HG03060 (cell line): ENCODE data around the gene SLC22A12.

ENCODE experiments used
- ATAC-seq: cut with Tn5 transposase; IDR thresholded peaks from one replicate; pipeline ENCODE4 v1.9.1; 2021; ENCODE audit warnings: low read depth, moderate number of reproducible peaks; ENCODE audit not compliant: unreplicated experiment

The SLC22A12 gene

DNA sequence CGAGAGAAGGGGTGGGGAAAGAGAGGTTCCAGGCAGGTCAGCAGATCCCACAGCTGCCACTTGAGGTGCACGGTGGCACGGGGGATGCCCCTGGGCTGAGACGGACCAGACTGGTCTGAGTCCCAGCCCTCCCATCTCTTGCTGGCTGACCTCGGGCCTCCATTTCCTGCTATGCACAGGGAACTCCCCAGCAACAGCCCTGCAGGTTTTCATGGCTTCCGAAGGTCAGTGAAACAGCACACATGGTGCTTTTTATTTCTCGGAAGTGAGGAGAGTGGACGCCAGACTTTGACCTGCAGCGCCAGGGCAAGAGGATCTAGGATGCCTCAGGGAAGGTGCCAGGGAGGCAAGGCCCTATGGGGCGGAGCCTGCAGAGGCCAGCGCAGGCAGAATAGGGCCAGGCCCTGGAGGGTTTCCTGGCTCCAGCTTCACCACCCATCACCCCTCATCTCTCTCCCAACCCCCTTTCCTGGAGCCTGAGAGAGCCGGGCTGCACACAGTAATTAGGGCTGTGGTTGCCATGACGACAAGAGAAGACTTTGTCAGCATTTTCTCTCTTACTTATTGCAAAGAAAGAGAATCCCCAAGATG, 29.5 kb downstream of the SLC22A12 start:
- ATAC-seq, result no peak

DNA sequence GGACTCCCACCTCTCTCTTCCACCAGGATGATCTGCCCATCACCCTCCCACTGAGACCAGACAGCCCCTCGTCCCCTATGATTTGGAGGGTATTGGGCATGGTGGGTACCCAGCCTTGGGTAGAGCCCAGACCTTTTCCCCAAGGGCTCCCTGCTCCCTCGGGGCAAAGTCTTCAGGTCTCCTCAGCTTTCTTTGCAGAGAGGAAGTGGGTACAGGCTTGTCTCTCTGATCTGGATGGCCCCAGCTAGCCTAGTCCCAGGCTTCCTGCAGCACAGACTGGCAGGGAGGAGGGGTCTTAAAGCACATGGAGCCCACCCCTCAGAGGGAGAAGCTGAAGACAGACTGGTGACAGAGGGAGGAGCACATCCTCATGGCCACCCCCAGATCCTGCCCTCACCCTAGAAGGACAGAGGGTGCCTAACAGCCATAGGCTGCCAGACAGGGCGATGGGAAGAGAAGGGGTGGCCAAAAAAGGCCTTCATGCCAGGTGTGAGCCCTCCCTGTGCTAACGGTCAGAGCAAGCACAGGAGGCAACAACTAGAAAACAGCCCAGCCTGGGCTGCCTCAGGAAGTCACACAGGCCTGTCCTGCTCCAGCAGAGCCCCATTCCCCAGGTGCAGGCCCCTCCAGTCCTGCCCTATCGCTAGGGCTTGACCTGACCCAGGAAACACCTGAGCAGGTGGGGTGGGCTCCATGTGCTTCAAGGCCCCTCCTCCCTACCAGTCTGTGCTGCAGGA, 30.4 kb downstream of the SLC22A12 start:
- ATAC-seq, result no peak

DNA sequence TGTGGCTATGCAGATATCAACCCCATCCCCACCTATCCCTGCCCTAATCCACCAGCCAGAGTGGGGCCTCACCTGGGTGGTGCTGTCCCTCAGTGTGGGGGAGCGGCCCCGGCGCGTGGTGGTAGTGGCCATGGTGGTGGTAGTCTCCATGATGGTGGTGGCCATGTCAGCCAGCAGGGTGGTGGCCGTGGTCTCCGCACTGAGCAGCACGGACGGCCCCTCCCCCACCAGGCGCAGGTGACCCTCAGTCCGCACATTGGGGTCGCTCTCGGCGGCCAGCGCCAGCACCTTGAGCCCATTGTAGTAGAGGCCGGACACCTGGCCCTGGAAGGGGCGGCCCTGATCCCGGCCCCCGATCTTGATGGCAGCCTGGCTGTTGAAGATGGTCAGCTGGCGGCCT, 31.7 kb downstream of the SLC22A12 start:
- ATAC-seq, result no peak

DNA sequence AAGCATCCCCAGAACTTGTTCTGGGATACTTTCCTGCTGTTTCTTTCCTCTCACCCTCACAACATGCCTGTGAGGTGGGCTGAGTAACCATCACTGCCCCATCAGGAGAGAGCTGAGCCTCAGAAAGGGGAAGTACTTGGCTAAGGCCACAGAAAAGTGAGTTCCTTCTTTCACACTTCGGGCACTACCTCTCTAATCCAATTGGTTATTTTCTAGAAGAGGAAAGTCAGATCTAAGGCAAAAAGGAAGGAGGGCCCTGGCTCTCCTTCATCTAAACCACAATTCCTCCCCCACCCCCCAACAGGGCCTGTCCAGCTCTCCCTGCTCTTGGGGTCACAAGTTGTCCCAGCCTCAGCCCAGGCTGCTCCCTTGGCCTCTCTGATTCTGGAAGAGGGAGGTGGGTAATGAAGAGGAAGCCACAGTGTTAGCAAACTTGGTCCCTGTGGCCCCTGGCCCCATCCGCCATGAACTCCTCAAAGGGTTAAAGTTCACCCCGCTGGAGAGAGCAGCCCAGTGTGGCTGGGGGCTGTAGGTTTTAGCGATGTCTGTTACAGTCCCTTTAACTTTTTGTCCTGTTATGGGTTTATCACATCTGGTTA, 34.0 kb downstream of the SLC22A12 start:
- ATAC-seq, result no peak

DNA sequence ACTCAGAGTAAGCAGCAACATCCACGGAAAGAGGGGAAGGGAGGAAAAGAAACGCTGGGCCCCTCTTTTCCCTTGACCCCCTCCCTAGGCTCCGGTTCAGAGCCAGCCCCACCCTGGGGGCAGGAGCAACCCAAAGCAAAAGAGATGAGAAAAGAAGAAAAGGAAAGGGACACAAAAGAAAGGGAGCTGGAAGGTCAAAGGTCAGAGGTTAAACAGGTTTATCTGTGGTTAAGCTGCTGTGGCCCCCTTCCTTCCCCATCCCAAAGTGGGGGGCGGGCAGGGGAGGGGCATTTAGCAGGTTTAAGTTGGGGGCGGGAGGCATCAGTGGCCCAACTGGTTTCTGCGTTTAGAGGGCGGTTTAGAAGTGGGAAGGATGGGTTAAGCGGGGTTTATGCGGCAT, 35.6 kb downstream of the SLC22A12 start:
- no peak for ATAC-seq

DNA sequence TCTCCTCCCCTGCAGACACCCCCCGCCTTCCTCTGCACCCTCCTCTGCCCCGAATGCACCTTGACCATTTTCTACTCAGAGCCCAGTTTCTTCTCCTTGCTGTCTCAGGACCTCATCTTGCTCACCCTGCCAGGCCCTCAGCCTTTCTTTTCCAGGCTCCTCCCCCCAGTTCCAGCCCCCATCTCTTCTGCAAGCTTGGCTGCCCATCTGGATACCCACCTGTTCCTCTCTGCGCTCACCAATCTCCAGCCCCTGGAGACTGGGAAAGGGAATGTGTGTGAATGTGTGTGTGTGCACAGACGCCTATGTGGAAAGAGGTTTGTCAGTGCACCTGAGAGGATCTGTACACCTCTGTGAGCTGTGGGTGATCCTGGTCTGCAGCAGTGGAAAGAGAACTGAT, 36.4 kb downstream of the SLC22A12 start:
- ATAC-seq, result no peak

DNA sequence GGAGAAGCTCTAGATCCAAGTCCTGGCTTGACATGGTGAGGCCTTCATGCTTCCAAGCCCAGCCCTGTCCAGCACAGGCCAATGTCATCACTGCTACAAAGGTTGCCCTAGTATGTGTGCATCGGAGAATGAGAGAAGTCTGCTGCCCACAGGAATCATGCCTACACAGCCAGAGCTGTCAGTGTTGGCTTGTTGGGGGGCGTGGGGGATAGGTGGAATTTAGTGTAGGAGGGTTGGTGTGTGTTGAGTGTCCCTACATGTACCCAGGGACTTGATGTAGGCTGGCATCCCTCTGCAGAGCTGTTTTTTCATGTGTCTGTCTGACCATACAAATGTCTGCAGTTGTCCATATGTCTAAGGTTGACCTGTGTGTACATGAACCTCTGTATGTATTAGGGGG, 37.6 kb downstream of the SLC22A12 start:
- no peak for ATAC-seq

DNA sequence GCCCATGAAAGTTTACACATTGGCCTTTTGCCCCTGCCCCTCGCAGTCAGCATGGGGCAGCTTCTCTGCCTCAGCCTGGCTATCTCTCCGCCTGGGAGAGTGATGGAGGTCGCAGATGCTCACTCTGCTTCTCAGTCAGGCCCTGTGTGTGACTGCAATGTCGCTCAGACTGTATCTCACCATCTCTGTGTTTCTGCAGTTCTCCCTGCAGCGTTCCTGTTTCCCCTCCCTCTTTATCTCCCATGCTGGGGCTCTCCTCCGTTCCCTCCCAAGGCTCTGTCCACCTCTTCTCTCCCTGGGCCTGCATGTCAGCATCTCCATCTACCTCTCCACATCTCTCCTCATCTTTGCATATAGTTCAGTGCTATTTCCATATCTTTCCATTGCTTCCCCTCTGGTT, 38.1 kb downstream of the SLC22A12 start:
- no peak for ATAC-seq

DNA sequence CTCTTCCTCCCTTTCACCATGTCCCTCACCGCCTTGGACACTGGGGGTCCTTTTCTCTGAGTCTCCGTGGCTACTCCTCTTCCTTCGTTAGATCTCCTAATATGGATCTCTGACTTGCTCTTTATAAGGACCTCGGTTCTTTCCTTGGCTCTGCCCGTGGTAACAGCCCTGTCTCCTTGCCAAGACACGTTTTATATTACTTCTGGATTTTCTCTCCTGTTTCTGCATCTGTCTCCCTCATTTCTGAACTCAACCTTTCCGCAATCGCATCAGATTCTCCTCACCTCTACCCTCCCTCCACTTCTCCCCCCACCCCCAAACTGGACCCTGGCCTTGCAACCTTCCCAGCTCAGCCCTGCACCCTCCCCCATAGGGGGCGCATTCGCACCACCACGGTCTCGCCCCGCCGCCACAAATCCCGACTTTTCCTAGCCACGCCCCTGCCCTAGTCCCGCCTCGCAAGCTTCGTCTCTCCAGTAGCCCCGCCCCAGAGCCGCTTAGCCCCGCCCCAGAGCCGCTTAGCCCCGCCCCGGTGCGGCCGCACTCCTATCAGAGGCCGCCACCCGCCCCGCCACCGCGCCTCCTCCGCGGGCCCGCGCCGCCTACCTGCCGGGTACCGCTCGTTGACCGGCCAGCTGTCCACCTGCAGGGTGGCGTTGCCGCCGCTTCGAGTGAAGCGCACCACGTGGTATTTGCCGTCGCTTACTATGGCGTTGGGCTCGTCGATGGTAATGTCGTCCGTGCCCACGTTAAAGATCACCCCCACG, 39.0 kb downstream of the SLC22A12 start:
- ATAC-seq, result no peak

DNA sequence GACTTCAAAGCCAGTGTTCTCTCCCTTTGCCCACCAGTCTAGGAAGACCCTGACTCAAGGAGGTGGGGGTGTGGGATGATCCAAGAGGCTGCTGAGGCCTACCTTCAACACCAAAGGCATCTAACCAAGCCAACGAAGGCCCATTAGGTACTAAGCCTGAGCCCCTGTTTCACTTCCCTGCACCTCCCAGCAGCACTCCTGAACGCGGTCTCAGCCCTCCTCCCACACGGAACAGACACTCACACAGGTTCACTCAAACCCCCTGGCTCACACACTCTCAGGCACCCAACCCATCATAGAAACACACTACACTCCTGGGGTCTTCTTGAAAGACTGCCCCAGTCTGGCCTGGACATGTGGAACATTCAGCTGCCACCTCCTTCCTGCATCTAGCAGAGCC, 40.7 kb downstream of the SLC22A12 start:
- no peak for ATAC-seq

DNA sequence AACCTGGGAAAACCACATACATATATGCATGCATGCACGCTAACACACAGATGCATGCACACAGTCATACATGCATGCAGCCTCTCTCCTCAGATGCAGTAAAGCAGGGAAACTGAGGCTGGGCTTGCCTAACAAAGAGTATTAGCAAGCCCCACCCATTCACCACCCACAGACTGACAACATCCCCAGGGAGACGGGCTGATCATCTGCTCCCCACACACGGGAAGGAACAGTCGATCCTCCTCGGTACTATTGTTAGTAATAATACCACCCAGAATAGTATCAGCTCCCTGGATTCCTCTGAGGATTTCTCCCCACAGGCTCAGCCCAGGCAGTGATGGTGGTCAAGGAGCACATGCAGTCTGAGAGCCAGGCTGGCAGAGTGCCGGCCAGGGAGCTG, 41.2 kb downstream of the SLC22A12 start:
- ATAC-seq, result no peak

DNA sequence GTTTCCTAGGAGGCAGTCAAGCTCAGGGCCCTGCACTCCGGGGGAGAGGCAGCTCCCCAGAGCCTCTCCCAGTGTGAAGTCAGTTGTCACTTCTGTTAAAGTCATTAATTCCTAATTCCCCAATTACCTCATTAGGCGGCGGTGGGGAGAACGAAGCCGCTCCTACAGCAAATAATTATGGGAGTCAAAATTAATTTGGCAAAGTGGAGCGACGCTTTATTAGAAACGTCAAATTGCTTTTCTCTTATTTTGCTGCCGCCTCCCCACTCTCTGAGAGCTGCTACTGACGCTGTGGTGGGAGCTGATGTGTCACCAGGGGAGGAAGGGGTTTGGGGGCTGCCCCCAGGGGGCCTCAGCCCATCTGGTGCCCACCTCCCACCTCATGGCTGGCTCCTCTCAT, 41.6 kb downstream of the SLC22A12 start:
- ATAC-seq, result no peak

DNA sequence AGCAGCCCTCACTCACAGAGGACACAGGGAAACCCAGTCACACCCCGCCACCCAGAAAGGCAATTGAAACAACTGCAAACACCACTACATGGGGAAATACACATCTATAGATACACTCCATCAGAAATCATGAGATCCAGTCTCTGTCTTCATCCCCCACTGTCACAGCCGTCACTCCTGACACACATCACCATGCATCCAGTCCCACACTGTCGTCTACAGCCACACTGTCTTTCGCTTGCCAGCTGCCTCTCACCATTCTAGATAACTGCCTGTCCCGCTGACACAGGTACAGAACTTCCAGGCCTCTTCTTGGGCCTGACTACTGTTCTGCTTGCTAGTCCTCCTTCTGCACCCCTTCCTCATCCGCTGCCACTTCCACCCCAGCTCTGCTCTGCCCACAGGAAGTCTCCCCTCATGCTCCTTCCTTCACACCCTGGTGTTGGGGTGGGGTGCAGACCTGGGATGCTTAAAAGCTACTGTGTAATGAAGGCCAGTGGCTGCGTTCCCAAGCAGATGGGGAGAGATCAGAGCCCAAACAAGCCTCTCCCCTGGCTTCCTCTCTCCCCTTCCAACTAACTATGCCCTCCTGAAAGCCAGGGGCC, 42.6 kb downstream of the SLC22A12 start:
- no peak for ATAC-seq

DNA sequence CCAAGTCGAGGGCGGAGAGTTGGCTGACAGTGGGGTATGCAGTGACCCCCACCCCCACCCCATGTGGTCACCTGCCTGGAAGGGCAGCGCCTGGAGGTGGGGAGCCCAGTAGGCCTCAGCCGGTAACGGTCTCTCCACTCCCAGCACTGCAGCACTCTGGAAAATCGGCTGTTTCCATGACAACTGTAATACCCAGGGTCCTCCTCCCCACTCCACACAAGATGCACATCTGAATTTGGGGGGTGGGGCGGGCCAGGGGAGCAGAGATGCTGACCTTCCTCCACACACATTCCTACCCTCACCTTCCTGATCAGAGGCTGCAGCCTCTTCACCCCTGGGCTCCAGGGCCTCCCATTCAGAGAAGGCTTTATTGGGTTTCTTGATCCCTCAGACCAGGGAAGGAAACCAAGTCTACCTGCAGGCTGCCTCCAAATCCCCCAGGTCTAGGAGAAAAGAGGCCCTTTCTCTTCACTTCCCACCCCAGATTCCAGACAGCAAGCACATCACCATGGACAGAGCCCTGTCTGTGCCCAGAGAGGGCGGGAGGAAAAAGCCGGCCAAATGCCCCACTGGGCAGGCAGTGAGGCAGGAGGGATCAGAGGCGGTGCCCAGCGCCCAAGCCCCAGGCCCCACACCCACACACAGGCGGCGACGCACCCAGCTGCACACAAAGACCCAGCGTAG, 46.5 kb downstream of the SLC22A12 start:
- ATAC-seq, result no peak

DNA sequence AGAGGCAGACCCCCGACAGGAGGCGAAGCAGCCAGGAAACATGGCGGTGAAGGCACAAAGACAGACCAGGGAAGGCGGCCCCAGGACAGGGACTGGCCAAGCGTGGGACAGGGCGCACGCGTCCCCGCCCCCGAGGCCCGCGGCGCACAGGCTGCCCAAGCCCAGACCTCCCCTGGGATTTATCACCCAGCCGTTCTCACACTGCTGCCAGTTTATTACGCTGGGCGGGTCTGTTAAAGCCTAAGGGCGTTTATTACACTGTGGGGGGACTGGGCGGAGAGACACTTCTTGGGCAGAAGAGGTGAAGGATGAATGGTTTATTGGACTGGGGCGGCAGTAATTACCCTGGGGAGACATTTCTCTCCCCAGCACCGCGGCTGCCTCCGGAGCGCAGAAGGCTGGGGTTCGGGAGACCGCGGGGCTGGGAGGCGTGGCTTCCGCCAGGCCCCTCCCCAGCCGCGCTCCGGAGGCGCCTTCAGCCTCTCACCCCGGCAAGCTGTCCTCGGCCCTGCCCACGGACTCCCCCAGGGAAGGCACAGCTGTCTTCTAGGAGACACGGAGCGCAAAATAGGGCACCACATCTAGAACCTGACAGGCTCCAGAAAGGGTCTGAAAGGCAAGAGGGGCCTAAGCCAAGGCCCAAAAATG, 47.1 kb downstream of the SLC22A12 start:
- ATAC-seq, result peak; percentile 35

DNA sequence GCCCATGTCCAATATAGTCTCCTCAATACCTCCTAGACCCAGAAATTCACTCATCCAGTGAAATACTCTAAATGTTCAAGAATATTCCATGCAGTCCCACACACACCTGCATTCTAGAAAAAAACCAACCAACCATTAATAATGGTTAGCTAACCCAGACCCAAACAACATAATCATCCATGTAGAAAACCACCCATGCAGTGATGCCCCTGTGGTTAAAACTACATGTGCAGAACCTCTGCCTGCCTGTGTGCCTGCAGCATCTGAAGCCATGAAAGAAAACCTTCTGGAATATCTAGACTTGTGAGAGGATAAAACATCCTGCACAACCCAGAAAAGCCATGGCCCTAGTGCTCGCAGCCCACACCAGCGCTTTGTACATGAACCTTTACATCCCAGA, 47.8 kb downstream of the SLC22A12 start:
- no peak for ATAC-seq

DNA sequence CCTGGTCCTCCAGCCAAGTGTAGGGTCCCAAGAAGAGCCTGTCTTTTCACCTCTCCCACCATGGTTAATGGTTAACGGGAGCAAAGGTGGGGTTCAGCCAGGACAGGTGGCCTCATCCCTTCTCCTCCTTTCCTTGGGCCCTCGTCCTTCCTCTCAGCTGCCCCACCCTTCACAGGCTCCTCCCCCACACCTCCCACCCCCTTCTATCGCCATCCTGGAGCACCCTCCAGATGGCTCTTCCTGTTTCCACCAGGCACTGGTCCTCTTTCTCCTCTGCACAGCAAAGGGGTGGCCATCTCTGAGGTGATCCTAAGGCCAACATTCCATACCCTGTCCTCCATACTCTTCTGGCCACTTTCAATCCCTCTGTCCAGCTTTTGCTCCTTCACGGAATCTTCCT, 48.9 kb downstream of the SLC22A12 start:
- no peak for ATAC-seq

DNA sequence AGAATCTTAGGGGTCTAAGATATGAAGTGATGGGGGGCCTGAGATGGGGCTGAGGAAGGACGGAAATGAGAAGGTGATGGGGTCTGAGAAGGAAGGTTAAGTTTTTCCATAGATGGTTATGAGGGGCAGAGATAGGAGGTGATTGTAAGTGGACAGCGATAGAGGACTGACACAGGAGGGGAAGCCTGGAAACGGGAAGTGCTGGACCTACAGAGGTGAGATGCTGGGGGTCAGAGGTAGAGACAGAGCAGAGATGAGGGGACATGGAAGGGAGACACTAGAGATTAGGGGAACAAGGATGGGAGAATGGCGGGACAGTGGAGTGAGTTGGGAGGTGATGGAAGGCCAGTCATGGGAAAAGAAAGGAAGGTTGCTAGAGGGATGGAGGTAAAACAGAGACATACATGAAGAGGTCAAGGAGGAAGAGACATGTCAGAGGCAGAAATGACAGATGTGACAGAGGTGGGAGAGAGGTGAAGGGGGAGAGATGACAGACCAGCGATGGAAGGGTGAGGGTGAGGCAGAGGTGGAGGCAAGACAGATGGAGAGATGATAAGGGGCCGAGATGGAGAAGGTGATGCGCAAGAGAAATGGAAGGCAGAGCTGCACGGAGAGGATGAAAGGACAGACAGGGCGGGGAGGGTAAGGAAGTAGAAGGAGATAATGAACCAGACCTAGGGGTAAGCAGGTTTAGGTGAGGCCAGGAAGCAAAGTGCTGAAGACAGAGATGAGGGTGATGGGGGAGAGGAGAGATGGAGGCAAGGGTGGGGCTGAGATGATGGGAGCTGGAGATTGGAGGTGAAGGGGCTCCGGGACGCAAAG, 50.8 kb downstream of the SLC22A12 start:
- no peak for ATAC-seq

DNA sequence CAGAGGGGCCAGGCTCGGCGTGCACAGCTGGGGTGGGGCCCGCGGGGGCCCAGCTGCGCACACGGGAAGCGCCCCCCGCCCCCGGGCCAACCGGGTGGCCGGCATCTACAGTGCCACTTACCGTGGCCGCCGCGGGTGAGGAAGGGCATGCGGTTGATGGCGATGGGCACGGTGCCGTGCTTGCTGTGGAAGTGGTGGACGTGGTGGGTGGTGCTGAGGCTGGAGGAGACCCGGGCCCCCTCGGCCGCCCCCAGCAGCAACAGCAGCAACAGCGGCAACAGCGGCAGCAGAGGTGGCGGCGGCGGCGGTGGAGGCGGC, 51.4 kb downstream of the SLC22A12 start:
- no peak for ATAC-seq
